ENCODE results near the gene DGKG. TPM values are rescaled to one million over a fixed set of nuclear protein-coding genes. Genes with fewer than 3 reads are reported as not detected.

DGKG gene
- total RNA-seq, 1 donor from 2014 or later: 1.0 TPM

DNA sequence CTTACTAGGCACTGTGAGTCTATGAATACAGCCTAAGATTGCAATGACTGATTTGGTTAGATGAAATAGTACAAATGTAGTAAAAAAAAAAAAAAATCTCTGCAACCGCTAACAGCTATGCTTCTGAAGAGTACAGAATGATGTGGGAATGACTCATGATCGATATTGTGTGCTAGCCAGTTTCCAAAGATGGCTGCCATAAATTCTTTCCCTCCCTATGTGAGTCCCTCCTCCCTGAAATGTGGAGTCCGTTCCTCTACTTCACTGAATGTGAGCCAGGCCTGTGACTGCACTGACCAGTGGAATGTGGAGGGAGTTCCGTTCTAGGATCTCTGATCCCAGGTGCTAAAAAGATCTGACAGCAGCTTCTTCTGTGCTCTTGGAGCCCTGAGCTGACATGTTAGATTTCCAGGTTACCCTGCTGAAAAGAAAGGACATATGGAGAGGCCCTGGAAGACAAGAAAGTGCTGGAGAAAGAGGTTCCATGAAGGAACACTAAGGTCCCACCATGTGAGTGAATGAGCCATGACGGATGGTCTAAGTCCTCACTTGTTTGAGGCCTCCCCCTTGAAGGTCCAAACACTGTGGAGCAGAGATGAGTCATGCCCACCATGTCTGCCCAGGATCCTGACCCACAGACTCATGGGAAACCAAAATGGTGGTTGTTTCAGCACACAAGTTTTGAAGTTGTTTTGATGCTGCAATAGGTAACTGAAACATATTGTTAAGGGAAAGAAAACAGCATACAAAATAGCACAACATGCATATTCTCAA, 46.3 kb downstream of the DGKG start:
- TF ChIP-seq, protein P1, sequence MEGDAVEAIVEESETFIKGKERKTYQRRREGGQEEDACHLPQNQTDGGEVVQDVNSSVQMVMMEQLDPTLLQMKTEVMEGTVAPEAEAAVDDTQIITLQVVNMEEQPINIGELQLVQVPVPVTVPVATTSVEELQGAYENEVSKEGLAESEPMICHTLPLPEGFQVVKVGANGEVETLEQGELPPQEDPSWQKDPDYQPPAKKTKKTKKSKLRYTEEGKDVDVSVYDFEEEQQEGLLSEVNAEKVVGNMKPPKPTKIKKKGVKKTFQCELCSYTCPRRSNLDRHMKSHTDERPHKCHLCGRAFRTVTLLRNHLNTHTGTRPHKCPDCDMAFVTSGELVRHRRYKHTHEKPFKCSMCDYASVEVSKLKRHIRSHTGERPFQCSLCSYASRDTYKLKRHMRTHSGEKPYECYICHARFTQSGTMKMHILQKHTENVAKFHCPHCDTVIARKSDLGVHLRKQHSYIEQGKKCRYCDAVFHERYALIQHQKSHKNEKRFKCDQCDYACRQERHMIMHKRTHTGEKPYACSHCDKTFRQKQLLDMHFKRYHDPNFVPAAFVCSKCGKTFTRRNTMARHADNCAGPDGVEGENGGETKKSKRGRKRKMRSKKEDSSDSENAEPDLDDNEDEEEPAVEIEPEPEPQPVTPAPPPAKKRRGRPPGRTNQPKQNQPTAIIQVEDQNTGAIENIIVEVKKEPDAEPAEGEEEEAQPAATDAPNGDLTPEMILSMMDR (conservative IDR thresholded peaks at IDR 0.05; ENCODE audit: low read depth, low read length): no peak
- DNase-seq (ENCODE audit: low read depth): no peak
- no peak overlapping the region for H3K4me3 ChIP-seq (ENCODE audit: low read depth, low read length)

DNA sequence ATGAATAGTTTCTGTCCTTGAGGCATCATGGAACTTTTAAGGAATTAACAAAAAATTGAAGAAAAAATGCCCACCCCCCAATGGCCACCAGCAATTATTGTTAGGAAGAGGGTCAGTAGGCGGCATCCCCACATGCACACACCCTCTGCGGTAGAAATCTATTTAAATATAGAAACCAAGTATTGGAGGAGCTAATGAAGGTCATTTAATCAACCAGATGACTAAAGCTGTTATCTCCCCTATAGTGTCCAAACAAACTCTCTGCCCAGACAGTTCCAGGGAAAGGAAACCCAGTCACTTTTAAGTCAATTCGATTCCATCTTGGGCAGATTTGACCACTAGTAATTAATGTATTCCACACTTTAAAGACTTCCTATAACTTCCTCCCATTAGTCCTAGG, 47.1 kb downstream of the DGKG start:
- no peak for DNase-seq (ENCODE audit: low read depth)
- TF ChIP-seq, protein P1 (conservative IDR thresholded peaks at IDR 0.05; ENCODE audit: low read depth, low read length): no peak
- H3K4me3 ChIP-seq (ENCODE audit: low read depth, low read length): no peak overlapping the region

DNA sequence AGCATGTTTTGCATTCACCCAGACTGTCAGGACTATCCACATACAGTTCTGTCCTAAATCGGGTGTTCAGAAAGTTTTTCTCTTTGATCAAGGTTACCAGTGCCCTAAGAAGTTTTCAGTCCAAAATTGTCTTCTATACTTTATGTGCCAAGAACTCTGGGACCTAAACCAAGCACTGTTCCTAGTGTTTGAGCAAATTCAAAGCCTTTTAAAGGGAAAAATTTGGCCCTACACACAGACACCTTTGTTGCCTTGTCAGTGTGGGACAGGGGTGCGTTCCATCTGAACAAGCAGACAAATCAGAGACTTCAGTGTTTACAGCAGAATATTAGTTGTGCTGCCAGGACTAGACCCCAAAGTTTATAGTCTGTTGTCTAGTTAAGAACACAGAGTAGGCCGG, 50.6 kb downstream of the DGKG start:
- H3K4me3 ChIP-seq (ENCODE audit: low read depth, low read length): no peak overlapping the region
- DNase-seq (ENCODE audit: low read depth): no peak
- TF ChIP-seq, protein P1 (conservative IDR thresholded peaks at IDR 0.05; ENCODE audit: low read depth, low read length): no peak

DNA sequence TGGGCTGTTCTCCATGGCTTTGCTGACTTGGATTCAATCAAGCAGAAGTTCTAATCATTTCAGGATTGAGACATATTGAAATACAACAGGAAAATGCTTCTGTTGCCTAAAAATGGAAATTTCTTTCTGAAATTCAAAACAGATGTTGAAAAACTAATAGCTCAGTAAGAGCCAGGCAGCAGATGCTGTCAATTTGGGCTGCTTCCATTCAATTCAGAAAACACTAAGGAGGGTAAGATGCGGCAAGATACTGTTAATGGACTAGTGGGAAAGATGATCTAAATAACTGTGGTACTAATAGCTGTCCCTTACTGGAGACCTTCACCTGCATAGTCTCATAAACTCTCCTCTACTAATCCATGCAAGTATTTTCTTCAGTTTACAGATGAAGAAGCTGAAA, 53.5 kb downstream of the DGKG start:
- DNase-seq (ENCODE audit: low read depth): no peak
- H3K4me3 ChIP-seq (ENCODE audit: low read depth, low read length): no peak overlapping the region
- TF ChIP-seq, protein P1 (conservative IDR thresholded peaks at IDR 0.05; ENCODE audit: low read depth, low read length): no peak

DNA sequence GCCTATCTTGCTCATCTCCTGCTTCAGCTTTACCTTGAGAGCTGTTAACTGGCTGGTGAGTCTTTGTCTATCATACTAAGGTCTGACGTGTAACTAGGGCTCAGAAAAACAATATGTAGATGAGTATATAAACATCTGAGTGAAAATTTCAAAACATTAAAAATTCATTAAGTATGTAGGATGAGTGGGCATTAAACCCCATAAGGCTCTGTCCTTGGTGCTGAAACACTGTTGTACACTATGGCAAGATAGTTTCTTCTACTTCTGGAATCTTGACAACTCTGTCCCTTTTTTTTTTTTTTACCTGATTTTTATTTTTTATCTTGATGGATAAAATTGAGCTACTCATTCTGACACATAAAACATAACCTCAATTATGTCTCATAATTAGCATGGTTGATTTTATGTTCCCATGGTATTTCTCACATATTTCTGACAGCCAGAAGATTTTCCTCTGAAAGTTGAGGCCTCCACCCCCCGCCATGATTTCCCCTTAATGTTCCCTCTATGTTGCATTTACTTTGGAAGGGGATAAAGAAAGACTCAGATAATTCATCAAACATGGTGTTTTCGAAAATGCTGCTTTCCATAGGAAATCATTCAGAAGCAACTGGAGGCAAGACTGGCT, 54.3 kb downstream of the DGKG start:
- no peak overlapping the region for H3K4me3 ChIP-seq (ENCODE audit: low read depth, low read length)
- TF ChIP-seq, protein P1 (conservative IDR thresholded peaks at IDR 0.05; ENCODE audit: low read depth, low read length): no peak
- no peak for DNase-seq (ENCODE audit: low read depth)

DNA sequence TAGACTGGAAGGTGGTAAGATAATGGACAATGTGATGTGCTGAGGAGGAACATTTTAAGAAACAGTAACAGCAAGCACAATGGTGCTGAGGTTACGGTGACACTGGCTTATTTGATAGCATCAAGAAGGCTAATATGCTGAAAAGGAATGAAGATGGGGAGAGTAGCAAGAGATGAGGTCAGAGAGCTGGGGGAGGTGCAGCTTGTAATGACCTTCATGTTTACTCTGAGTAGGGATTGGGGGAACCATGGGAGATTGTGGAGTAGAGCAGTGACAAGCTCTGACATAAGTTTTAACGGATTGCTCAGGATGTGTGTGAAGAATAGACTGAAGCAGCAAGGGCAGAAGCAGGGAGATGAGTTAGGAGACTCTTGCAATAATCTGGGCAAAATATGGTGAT, 56.7 kb downstream of the DGKG start:
- H3K4me3 ChIP-seq (ENCODE audit: low read depth, low read length): no peak overlapping the region
- TF ChIP-seq, protein P1 (conservative IDR thresholded peaks at IDR 0.05; ENCODE audit: low read depth, low read length): no peak
- DNase-seq (ENCODE audit: low read depth): no peak
